HUES48 (cell line): ENCODE data around the gene SPINT1.

Experiments
- H3K27ac ChIP-seq: one replicate; pipeline ENCODE4 v1.7.0; 2013; ENCODE audit warnings: low read depth, low read length, inconsistent platforms
- H3K27me3 ChIP-seq: 2 replicates; pipeline ENCODE4 v1.6.1; 2013; ENCODE audit warnings: mild to moderate bottlenecking, low read length; ENCODE audit not compliant: control insufficient read depth, insufficient read depth
- H3K36me3 ChIP-seq: 2 replicates; pipeline ENCODE4 v1.6.1; 2013; ENCODE audit warnings: low read length; ENCODE audit not compliant: control insufficient read depth, insufficient read depth
- H3K4me1 ChIP-seq: 2 replicates; pipeline ENCODE4 v1.6.1; 2013; ENCODE audit warnings: mild to moderate bottlenecking, low read length; ENCODE audit not compliant: control insufficient read depth, insufficient read depth
- H3K4me3 ChIP-seq: 2 replicates; pipeline ENCODE4 v1.5.1; 2013; ENCODE audit warnings: mild to moderate bottlenecking, low read depth, low read length
- H3K9ac ChIP-seq: 2 replicates; pipeline ENCODE4 v1.6.1; 2013; ENCODE audit warnings: mild to moderate bottlenecking, low read depth, low read length, moderate library complexity
- H3K9me3 ChIP-seq: 2 replicates; pipeline ENCODE4 v1.6.1; 2013; ENCODE audit warnings: low read length; ENCODE audit not compliant: control insufficient read depth, insufficient read depth

Gene SPINT1

DNA sequence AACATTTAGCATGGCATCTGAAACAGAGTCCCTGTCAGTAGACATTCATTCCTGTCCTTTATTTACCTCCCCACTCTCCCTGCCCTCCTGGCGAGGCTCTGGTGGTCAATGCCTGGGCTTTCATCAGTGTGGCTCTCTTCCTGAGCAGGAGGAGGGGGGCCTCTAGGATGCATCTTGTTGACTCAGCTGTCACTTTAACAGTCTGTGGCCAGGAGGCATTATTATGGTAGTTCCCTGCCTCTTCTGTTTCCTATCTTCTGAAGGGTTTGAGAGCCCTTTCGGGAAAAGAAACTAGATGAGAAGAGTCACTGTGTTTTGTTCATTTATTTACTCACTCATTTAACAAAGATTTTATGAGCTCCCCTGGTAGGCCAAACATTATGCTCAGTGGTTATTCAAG lies 13.0 kb upstream of the SPINT1 start:
- Histone ChIP-seq H3K4me3 (no peak overlapping the region), H3K9me3 (no peaks in the 10 kb centered on the region), H3K4me1 (no peaks in the 10 kb centered on the region), H3K9ac (no peak overlapping the region), H3K36me3 (no peaks in the 10 kb centered on the region), H3K27ac (peak overlapping the region; percentile 2), H3K27me3 (no peaks in the 10 kb centered on the region)

DNA sequence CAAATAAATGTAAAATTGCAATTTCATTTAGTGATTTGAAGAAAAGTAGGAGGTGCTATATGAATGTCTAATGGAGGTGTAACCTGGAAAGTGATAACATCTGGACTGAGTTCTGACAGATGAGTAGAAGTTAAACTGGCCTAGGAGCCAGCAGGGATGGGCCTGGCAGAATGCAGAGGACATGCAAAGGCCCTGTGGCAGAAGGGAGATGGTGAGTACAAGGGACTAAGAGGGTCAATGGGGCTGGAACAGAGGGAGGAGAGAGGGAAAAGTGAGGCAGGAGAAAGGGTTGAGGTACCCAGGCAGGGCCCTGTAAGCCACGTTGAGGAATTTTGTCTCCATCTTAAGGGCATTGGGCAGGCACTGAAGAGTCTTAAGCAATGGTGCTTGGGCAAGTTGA lies 12.0 kb upstream of the SPINT1 start:
- Histone ChIP-seq H3K9me3 (no peaks in the 10 kb centered on the region), H3K4me1 (no peaks in the 10 kb centered on the region), H3K27ac (no peak overlapping the region), H3K27me3 (no peaks in the 10 kb centered on the region), H3K9ac (no peak overlapping the region), H3K4me3 (no peak overlapping the region), H3K36me3 (no peaks in the 10 kb centered on the region)

DNA sequence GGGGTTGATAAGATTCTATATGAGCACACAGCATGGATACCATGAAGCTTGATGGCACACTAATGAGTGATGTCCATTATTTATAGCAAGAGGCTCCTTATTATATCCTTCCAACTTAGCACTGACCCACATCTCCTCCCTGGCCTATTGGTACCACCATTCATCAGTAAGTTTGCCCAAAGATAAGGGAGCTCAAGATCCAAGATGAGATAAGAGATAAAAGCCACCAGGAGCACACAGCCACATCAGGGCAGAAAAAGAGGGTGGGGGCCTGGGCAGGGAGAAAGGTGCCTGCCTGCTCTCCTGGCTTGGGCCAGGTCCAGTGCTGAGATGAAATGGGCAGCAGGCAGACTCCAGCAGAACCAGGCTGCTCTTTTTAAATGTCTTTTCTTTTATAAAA lies 10.9 kb upstream of the SPINT1 start:
- H3K9ac ChIP-seq = no peak overlapping the region
- H3K9me3 ChIP-seq = no peaks in the 10 kb centered on the region
- no peak overlapping the region for H3K4me3 ChIP-seq
- no peaks in the 10 kb centered on the region for H3K27me3 ChIP-seq
- H3K27ac ChIP-seq = no peak overlapping the region
- H3K36me3 ChIP-seq = no peaks in the 10 kb centered on the region
- H3K4me1 ChIP-seq = no peaks in the 10 kb centered on the region

DNA sequence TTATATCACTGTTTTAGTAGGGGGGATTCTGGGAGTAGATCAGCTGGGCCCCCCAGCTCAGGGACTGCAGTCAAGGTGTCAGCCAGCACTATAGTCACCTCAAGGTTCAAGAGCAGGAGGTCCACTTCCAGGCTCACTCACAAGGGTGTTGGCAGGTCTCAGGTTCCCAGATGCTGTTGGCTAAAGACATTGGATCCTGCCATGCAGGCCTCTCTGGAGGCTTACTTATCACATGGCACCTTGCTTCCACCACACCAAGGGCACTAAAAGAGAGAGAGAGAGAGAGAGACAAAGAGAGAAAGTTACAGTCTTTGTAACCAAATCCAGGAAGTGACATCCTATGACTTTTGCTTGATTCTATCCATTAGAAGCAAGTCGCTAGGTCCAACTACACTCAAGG lies 7.8 kb upstream of the SPINT1 start:
- Histone ChIP-seq H3K4me3 (no peak overlapping the region), H3K36me3 (no peaks in the 10 kb centered on the region), H3K27ac (no peak overlapping the region), H3K9me3 (no peaks in the 10 kb centered on the region), H3K4me1 (no peaks in the 10 kb centered on the region), H3K27me3 (no peaks in the 10 kb centered on the region), H3K9ac (no peak overlapping the region)

DNA sequence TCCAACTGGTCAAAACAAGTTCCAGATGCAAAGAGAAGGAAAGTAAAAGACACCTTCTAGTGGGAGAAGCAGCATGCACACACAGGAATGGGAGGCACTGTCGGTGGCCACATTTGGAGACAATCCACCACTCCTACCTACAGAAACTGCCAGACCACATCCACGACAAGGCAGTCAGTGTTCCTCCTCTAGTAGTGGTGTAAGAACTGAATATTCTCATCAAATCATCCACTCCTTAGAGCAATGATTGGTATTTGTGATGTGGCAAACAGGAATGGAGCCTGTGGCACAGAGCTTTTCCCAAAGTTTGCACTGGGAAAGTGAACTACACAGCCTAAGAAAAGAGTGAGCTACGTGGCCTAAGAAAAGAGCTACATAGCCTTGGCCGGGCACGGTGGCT lies 5.1 kb upstream of the SPINT1 start:
- no peaks in the 10 kb centered on the region for H3K9me3 ChIP-seq
- H3K27me3 ChIP-seq = no peaks in the 10 kb centered on the region
- H3K27ac ChIP-seq = no peak overlapping the region
- 0 out of 2 replicates have a peak, but pooled peaks cover 5% of the 10 kb centered on the region for H3K4me1 ChIP-seq
- H3K4me3 ChIP-seq = no peak overlapping the region
- H3K9ac ChIP-seq = no peak overlapping the region
- no peaks in the 10 kb centered on the region for H3K36me3 ChIP-seq

DNA sequence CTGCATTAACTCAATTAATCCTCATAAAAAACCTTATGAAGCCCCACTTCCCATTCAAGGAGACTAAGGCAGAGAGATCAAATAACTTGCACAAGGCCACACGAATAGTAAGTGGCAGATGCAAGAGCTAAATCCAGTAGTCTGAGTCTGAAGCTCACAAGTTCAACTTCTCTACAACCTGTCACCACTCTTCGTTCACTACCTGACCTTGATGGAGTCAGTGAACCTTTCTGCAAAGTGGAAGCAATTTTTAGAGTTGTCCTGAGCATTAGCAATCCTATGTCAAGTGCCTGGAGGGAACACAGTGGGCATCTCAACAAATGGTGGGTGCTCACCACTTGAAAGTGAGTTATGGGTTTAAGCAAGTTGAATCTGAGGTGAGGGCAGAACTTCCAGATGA lies 2.1 kb upstream of the SPINT1 start:
- Histone ChIP-seq H3K27ac (no peak overlapping the region), H3K4me1 (peaks cover 20% of the 10 kb centered on the region), H3K9ac (no peak overlapping the region), H3K4me3 (no peak overlapping the region), H3K27me3 (no peaks in the 10 kb centered on the region), H3K9me3 (no peaks in the 10 kb centered on the region), H3K36me3 (peaks cover 9% of the 10 kb centered on the region)

DNA sequence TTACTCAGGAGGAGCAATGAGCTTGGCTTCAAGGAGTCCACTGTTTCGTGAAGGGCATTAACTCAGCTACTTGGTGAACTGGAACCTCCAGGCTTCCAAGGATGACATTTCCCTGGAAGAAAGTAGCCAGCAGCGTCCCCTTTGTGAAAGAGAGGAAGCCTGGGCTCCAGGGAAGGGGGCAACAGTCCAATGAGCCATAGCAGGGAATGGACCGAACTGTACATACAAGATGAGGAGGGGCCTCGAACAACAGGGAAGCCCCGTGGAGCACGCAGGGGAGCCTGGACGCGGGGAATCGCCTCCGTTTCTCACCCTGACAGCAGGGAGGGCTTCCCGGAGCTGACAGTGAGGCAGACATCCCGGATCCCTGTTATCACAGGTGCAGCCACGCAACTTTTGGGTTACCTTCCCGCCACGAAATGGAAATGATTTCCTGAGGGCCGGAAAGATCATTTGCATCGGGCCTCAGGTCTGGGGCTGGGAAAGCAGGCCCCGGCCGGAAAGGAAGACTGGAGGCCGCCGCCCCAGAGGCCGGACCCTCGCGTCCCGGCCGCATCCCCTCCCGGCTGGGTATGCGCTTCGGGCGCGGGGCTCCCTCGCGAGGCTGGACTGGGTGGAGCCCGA lies 475 bp upstream of the SPINT1 start:
- no peak overlapping the region for H3K27ac ChIP-seq
- H3K9ac ChIP-seq = peak overlapping the region; percentile 90; the same call in 1 of the 2 replicates
- peaks cover 23% of the 10 kb centered on the region for H3K36me3 ChIP-seq
- peaks cover 30% of the 10 kb centered on the region for H3K4me1 ChIP-seq
- no peaks in the 10 kb centered on the region for H3K27me3 ChIP-seq
- no peaks in the 10 kb centered on the region for H3K9me3 ChIP-seq
- peak overlapping the region; percentile 88 for H3K4me3 ChIP-seq

DNA sequence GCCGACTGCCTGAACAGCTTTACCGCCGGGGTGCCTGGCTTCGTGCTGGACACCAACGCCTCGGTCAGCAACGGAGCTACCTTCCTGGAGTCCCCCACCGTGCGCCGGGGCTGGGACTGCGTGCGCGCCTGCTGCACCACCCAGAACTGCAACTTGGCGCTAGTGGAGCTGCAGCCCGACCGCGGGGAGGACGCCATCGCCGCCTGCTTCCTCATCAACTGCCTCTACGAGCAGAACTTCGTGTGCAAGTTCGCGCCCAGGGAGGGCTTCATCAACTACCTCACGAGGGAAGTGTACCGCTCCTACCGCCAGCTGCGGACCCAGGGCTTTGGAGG lies 815 bp downstream of the SPINT1 start:
- Histone ChIP-seq H3K27ac (peak overlapping the region; percentile 75), H3K4me1 (peaks cover 30% of the 10 kb centered on the region), H3K4me3 (peak overlapping the region; percentile 88), H3K27me3 (no peaks in the 10 kb centered on the region), H3K9ac (peak overlapping the region; percentile 90), H3K36me3 (peaks cover 32% of the 10 kb centered on the region), H3K9me3 (no peaks in the 10 kb centered on the region)

DNA sequence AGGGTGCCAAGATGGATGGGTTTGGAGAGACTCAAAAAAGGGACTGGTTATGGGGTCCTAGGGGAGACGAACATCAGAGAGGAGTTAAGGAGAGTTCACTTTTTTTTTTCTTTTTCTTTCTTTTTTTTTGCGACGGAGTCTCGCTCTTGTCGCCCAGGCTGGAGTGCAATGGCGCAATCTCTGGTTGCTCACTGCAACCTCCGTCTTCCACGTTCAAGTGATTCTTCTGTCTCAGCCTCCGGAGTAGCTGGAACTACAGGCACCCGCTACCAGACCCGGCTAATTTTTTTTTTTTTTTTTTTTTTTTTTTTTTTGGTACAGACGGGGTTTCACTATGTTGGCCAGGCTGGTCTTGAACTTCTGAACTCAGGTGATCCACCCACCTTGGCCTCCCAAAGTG lies 1.2 kb downstream of the SPINT1 start:
- H3K27me3 ChIP-seq = no peaks in the 10 kb centered on the region
- H3K36me3 ChIP-seq = peaks cover 35% of the 10 kb centered on the region
- H3K9me3 ChIP-seq = no peaks in the 10 kb centered on the region
- H3K4me1 ChIP-seq = peaks cover 30% of the 10 kb centered on the region
- peak overlapping the region; percentile 88 for H3K4me3 ChIP-seq
- no peak overlapping the region for H3K27ac ChIP-seq
- H3K9ac ChIP-seq = peak overlapping the region; percentile 90

DNA sequence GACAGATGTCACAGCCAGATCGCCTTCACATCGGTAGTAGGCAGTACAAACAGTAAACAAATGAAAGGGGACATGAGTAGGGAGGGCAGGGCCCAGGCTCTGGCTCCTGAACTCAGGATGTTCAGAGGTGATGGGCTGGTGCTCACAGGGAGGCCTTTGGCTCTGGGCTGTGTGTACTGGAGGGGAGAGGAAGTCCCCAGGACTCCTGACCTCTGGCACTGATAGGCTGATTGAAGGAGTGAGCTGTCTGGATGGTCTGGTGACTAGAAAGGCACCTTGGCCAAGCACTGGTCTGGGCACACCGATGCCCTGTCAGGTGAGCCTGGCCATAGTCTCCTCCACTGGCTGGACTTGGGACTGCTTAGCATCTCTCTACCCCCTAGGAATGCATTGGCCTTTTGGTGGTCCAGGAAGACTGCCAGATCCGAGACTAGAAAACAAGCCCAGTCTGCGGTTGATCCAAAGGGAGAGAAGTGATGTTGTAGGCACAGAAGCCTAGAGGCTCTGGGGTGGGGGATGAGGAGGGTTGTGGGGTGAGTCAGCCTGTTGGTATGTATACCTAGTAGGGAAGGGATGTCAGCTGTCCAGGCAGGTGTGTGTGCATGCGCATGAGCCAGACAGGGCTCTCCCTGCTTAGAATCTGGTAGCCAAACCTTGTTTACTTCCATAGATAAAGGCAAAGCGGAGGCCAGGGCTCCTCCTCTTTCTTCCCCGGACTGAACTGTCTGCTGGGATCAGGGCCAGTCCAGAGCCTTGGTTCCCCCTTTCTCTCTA lies 1.9 kb downstream of the SPINT1 start:
- H3K9ac ChIP-seq = no peak overlapping the region; the same call in 1 of the 2 replicates
- H3K27me3 ChIP-seq = no peaks in the 10 kb centered on the region
- peak overlapping the region; percentile 88 for H3K4me3 ChIP-seq
- H3K36me3 ChIP-seq = peaks cover 41% of the 10 kb centered on the region
- H3K4me1 ChIP-seq = peaks cover 30% of the 10 kb centered on the region
- H3K9me3 ChIP-seq = no peaks in the 10 kb centered on the region
- H3K27ac ChIP-seq = peak overlapping the region; percentile 68

DNA sequence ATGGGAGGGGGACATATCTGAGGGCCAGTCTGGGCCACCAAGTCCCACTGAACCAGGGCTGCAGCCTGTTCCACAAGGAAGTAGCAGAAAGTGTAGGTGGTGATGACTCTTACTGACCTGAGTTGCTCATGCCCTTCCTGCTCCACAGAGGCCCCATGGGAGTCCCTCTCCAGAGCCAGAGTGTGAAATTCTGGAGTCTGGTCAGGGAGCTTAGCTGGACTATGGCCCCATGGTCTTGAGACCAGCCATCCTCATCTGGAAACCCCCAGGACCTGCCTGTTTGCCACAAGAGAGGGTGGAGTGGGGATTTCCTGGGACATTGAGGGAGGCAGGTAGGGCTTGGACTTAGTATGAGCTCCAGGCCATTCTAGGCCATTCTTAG lies 3.0 kb downstream of the SPINT1 start:
- peak overlapping the region; percentile 68 for H3K27ac ChIP-seq

More for the DNA sequence above, 3.0 kb downstream of the SPINT1 start:
- Histone ChIP-seq H3K36me3 (peaks cover 48% of the 10 kb centered on the region), H3K9me3 (no peaks in the 10 kb centered on the region), H3K27me3 (no peaks in the 10 kb centered on the region), H3K9ac (no peak overlapping the region), H3K4me3 (0 out of 2 replicates have a peak overlapping the region, but pooled peaks have one; percentile 88), H3K4me1 (peaks cover 30% of the 10 kb centered on the region)
